GM19240 (cell line): Measurements from ENCODE around the gene C8G.

Experiments used
- DNase-seq: peaks from one replicate; pipeline ENCODE4 v3.0.0; 2011; ENCODE audit warnings: low spot score; ENCODE audit not compliant: insufficient read length

The C8G gene

GRCh38 chr9:136941231-136942111 lies 3.6 kb upstream of the C8G start:
- DNase-seq = no peak

- no peak for DNase-seq
These were observed 2.7 kb upstream of the C8G start for GRCh38 chr9:136942112-136942880.

DNA sequence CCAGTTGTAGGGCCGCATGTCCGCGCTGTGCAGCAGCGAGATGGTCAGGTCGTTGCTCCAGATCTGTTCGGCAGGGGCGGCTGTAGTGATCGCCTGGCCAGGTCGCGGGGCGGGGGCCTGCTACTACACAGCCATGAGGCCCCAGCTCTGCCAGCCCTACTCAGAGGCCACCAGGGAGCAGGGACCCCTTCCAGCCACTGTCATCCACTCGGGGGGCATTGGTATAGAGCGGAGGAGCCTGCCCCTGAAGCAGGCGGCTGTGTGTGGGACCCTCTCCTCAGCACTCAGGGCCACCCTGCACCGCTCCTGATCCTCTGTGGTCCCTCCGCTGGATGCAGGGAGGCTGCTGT lies 2.2 kb upstream of the C8G start:
- DNase-seq = no peak

DNA sequence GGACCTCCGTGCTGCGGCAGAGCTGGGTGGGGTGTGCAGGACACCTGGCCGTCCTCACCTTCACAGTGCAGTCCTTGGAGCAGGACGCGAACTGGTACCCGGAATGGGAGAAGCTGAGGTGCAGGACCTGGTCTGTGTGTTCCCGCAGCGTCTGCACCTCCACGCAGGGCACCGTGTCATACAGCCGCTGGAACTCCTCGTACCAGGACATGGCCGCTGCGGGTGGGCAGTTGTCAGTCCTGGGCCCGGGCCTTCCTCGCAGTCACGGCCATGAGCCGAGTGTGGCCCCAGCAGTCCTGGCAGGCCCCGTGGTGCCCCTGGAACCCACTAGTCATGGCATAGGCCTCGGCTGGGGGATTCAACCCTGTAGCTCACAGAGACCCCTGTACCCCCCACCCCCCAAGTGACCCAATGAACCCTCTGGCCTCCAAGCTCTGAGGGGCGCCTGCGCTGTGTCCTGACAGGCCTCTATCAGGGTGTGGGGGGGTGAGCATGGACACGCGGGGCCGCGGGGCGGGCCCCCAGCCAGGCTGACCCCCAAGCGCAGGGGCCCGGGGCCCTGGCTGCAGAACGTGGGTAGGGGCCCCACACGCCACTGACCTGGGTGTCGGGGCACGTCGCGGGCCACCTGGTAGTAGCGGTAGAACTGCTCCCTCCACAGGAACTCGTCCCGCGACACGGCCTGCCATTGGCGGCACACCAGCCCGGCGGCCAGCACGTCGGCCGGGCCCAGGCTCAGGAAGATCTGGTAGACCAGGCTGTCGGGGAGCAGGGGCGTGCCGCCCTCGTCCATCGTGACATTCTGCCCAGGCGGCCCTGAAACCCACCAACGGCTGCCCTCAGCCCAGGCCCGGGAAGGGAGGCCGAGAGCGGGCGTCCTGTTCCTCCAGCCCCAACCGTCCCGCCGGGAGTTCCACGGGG lies 1.5 kb upstream of the C8G start:
- DNase-seq = peak; percentile 60

DNA sequence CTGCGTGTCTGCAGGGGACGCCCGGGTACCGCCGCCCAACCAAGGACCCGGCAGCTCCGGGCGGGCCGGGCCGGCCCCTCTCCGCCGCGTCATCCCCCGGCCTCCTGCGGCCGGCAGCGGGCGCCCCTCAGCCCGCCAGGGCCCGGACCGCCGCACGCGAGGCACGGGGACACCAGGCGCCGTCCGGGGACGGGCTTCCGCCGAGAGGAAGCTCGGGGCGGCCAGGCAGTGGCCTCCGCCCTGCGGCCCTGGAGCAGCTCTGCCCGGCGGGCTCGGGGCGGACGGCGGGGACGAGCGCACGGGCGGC lies 878 bp upstream of the C8G start:
- peak; percentile 65 for DNase-seq

DNA sequence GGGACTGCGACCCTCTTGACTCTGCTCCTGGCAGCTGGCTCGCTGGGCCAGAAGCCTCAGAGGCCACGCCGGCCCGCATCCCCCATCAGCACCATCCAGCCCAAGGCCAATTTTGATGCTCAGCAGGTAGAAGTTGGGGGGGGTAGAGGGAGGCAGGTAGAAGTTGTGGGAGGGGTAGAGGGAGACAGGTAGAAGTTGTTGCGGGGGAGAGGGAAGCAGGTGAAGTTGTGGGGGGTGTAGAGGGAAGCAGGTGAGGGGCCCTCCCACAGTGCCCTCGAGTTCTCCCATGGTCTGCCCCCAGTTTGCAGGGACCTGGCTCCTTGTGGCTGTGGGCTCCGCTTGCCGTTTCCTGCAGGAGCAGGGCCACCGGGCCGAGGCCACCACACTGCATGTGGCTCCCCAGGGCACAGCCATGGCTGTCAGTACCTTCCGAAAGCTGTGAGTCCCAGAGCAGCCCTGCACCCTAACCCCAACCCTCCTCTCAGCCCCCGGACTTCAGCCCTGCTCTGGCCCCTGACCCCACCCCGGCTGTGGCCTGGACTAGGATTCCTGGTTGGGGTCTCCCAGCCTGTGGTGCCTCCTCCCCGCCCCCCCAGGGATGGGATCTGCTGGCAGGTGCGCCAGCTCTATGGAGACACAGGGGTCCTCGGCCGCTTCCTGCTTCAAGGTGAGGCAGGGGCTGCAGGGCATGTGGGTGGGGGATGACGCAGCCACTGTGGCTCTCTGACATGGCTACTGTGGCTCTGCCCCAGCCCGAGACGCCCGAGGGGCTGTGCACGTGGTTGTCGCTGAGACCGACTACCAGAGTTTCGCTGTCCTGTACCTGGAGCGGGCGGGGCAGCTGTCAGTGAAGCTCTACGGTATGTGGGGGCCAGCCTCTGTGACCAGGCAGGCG lies 537 bp downstream of the C8G start:
- DNase-seq = no peak

DNA sequence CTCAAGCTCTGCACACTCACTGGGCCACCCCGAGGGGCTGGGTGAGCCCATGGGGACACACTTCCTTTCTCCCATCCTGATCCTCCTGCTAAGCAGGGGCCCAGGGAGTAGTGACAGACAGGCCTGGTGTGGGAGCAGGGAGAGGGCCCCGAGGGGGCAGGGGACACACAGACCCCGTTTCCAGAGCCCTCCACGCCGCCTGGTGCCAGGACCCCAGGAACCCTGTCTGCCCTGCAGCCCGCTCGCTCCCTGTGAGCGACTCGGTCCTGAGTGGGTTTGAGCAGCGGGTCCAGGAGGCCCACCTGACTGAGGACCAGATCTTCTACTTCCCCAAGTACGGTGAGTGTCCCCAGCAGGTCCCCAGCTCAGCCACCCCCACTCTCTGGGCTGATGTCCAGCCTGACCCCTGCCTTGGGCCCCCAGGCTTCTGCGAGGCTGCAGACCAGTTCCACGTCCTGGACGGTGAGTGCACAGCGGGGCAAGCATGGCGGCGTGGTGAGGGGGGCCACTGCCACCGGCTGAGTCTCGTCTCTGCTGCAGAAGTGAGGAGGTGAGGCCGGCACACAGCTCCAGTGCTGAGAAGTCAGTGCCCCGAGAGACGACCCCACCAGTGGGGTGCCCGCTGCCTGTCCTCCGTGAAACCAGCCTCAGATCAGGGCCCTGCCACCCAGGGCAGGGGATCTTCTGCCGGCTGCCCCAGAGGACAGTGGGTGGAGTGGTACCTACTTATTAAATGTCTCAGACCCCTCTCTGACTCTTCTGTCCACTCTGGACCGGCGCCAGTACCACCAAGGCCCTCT lies 1.4 kb downstream of the C8G start:
- no peak for DNase-seq

DNA sequence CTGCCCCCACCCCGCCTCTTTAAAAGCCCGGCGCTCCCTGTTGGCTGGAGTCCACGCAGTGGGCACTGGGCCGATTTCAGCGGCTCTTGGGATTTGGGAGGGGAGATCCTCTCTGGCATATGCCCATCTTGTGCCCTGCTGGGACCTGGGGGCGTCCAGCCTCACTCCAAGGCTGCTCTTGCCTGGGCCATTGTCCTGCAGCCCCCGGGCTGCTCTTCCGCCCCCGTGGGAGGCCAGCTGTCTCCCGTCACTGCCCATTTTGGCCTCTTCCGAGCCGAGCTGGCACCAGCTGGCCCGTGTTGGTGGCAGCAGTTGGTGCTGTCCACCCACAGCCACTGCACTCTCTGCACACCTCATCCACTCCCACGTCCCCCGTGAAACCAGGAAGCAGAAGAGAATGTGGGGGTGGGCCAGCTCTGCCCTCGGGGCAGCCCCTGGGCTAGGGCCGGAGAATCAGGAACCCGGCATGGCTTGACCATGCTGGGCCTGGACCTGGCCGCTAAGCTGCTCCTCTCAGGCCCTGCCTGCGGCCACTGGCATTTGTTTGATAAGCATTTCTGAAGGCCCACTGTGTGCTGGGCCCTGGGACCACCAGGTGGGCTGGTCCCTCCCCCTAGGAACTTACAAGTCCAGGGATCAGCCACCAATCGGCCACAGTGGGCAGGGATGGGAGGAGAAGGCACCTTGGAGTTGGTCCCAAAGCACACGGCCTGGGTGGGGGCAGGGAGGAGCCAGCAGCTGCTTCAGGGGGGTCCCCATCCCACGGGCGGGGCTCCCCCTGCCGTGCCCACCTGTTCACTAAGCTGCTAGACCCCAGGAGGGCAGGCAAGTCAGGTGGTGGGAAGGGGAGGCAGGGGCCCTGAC lies 2.2 kb downstream of the C8G start:
- no peak for DNase-seq

- DNase-seq = no peak
These were observed 3.0 kb downstream of the C8G start for GRCh38 chr9:136947955-136948510.

- DNase-seq = no peak
These were observed 4.3 kb downstream of the C8G start for GRCh38 chr9:136949239-136949816.

DNA sequence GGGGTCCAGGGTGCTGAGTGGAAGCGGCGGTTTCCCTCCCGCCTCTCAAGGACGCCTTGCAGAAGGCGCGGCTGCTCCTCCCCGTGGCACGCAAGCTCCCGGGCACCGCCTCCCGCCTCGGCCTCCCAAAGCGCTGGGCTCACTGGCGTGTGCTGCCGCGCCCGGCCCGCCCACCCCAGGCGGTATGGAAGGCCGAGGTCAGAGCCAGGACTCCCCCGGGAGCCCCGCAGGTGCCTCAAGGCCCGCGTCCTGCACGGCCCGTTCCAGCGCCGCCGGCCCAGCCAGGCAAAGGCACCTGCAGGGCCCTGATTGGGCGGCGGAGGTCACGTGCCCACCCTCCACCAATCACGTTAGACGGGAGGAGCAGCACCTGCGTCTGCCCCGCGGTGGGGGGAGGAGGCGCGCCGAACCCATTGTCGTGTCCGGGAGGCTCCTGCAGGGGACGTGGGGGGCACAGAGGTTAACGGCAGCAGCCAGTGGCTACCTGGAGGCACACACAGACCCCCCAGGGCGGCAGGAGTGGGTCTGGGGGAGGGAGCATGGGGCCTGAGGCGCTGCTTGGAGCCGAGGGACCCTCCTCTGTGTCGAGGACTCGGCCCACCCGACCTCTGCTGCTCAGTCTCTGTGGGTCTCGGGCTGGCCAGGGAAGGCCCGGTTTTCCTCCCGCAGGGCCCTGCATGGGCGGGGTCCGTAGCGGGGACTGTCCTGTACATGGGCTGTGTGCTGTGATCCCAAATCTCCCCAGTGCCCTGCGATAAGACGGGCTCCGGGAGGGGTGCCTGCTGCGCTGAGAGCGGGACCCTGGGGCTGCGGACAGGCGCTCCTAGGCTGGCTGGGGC lies 5.0 kb downstream of the C8G start:
- peak; percentile 100 for DNase-seq

- no peak for DNase-seq
These were observed 5.7 kb downstream of the C8G start for GRCh38 chr9:136950656-136951276.

DNA sequence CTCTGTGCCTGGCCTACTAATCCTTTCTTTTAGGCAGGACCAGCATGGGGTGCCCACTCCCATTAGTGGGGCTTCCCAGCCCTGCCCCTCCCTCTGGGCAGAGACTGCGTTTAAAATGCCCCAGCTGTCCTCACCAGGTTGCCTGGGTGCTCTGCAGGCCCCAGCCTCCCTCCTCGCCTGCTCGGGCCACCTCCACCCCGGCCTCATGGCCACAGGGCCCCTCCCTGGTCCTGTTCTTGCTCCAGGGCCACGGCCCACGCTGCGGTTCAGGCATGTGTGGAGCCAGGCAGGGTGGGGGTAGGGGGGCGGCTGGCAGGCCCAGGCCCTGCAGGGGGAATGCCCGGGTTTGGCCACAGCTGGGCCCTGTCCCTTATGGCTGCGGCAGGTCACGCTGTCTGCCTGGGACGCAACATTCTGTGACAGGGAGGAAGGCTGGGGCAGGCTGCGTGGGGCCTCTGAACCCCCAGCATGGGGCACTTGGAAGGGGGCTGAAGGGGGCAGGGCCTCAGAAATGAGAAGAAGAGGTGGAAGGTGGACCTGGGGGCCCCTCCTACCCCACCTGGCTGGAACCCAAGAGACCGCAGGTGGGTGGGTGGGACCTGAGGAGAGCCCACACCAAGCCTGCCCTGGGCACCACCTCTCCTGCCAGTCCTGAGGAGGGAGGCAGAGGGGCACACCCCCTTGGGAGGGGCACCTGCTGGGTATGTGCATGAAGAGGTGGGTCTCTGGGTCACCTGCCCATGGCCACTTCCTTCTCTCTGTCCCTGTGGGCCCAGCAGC lies 6.7 kb downstream of the C8G start, which contains the start of gene LCN12:
LCN12 (plus strand) TSS at position 733 of the 780 bp plus-strand sequence. CDS start 55 bp downstream, outside the sequence.
- no peak for DNase-seq

GRCh38 chr9:136952321-136952850 lies 7.3 kb downstream of the C8G start:
- no peak for DNase-seq

GRCh38 chr9:136952876-136953770 lies 8.1 kb downstream of the C8G start:
- DNase-seq = no peak
